NCI-H1048 (cell line): ENCODE measurements around the gene GAD2.

ENCODE experiments used
- DNase-seq: peaks from one replicate; lab custom pipeline; 2025; lab: John Stamatoyannopoulos, UW

Gene GAD2

GRCh38 chr10:26222563-26222962, 6.0 kb downstream of the GAD2 start:
- no peak for DNase-seq

GRCh38 chr10:26225322-26225721, 8.7 kb downstream of the GAD2 start:
- DNase-seq, result no peak

- DNase-seq, result no peak
Measured at GRCh38 chr10:26227786-26228185, 11.2 kb downstream of the GAD2 start.

GRCh38 chr10:26232174-26232573, 15.6 kb downstream of the GAD2 start:
- DNase-seq, result no peak

- DNase-seq, result no peak
Measured at GRCh38 chr10:26235761-26236160, 19.2 kb downstream of the GAD2 start.

- no peak for DNase-seq
Measured at GRCh38 chr10:26238378-26238777, 21.8 kb downstream of the GAD2 start.

- DNase-seq, result no peak
Measured at GRCh38 chr10:26242706-26243350, 26.3 kb downstream of the GAD2 start.

- no peak for DNase-seq
Measured at GRCh38 chr10:26243351-26243720, 26.8 kb downstream of the GAD2 start.

GRCh38 chr10:26249681-26250080, 33.1 kb downstream of the GAD2 start:
- DNase-seq, result no peak

GRCh38 chr10:26251925-26252324, 35.4 kb downstream of the GAD2 start:
- no peak for DNase-seq

- DNase-seq, result no peak
Measured at GRCh38 chr10:26254616-26255015, 38.0 kb downstream of the GAD2 start.

- no peak for DNase-seq
Measured at GRCh38 chr10:26259341-26259740, 42.8 kb downstream of the GAD2 start.

- DNase-seq, result no peak
Measured at GRCh38 chr10:26269754-26270153, 53.2 kb downstream of the GAD2 start.

GRCh38 chr10:26274391-26274790, 57.8 kb downstream of the GAD2 start:
- no peak for DNase-seq

- DNase-seq, result no peak
Measured at GRCh38 chr10:26278295-26278694, 61.7 kb downstream of the GAD2 start.

GRCh38 chr10:26290236-26290635, 73.7 kb downstream of the GAD2 start:
- no peak for DNase-seq

- no peak for DNase-seq
Measured at GRCh38 chr10:26291721-26292480, 75.3 kb downstream of the GAD2 start.

GRCh38 chr10:26296360-26296759, 79.8 kb downstream of the GAD2 start:
- no peak for DNase-seq

GRCh38 chr10:26300001-26300400, 83.4 kb downstream of the GAD2 start:
- DNase-seq, result no peak

- no peak for DNase-seq
Measured at GRCh38 chr10:26303366-26303765, 86.8 kb downstream of the GAD2 start.

- DNase-seq, result no peak
Measured at GRCh38 chr10:26310361-26310760, 93.8 kb downstream of the GAD2 start.

GRCh38 chr10:26311383-26311940, 94.9 kb downstream of the GAD2 start:
- no peak for DNase-seq

GRCh38 chr10:26314265-26315013, 97.9 kb downstream of the GAD2 start:
- DNase-seq, result no peak
